Mucosa of stomach (tissue), 1 donor: ENCODE results near the gene EVI2A.

ENCODE experiments used
- H3K27me3 ChIP-seq: one replicate; pipeline ENCODE4 v1.7.0; 2013; ENCODE audit warnings: mild to moderate bottlenecking, low read length; ENCODE audit not compliant: control insufficient read depth, insufficient read depth
- H3K36me3 ChIP-seq: one replicate; pipeline ENCODE4 v1.7.0; 2013; ENCODE audit warnings: low read length; ENCODE audit not compliant: control insufficient read depth, insufficient read depth
- H3K4me1 ChIP-seq: one replicate; pipeline ENCODE4 v1.7.0; 2013; ENCODE audit warnings: mild to moderate bottlenecking, low read length; ENCODE audit not compliant: control insufficient read depth, insufficient read depth
- H3K4me3 ChIP-seq: one replicate; pipeline ENCODE4 v1.7.0; 2013; ENCODE audit warnings: low read length
- H3K9ac ChIP-seq: one replicate; pipeline ENCODE4 v1.7.0; 2013; ENCODE audit warnings: mild to moderate bottlenecking, low read length, moderate library complexity
- H3K9me3 ChIP-seq: one replicate; pipeline ENCODE4 v1.7.0; 2013; ENCODE audit warnings: mild to moderate bottlenecking, low read length, moderate library complexity; ENCODE audit not compliant: control insufficient read depth
- donor health status: Pancreatic carcinoma.

Gene EVI2A

GRCh38 chr17:31310260-31310659 is 11.2 kb downstream of the EVI2A start:
- peak overlapping the region; percentile 11 for H3K9ac ChIP-seq
- H3K4me3 ChIP-seq, result no peak overlapping the region

GRCh38 chr17:31309556-31309955 is 11.9 kb downstream of the EVI2A start:
- no peaks in the 10 kb centered on the region for H3K27me3 ChIP-seq
- H3K9me3 ChIP-seq, result no peaks in the 10 kb centered on the region
- H3K36me3 ChIP-seq, result no peaks in the 10 kb centered on the region
- H3K9ac ChIP-seq, result no peak overlapping the region
- H3K4me3 ChIP-seq, result no peak overlapping the region
- peaks cover 16% of the 10 kb centered on the region for H3K4me1 ChIP-seq

More at GRCh38 chr17:31310260-31310659, 11.2 kb downstream of the EVI2A start:
- no peaks in the 10 kb centered on the region for H3K27me3 ChIP-seq
- no peaks in the 10 kb centered on the region for H3K9me3 ChIP-seq
- H3K4me1 ChIP-seq, result peaks cover 16% of the 10 kb centered on the region
- no peaks in the 10 kb centered on the region for H3K36me3 ChIP-seq

DNA sequence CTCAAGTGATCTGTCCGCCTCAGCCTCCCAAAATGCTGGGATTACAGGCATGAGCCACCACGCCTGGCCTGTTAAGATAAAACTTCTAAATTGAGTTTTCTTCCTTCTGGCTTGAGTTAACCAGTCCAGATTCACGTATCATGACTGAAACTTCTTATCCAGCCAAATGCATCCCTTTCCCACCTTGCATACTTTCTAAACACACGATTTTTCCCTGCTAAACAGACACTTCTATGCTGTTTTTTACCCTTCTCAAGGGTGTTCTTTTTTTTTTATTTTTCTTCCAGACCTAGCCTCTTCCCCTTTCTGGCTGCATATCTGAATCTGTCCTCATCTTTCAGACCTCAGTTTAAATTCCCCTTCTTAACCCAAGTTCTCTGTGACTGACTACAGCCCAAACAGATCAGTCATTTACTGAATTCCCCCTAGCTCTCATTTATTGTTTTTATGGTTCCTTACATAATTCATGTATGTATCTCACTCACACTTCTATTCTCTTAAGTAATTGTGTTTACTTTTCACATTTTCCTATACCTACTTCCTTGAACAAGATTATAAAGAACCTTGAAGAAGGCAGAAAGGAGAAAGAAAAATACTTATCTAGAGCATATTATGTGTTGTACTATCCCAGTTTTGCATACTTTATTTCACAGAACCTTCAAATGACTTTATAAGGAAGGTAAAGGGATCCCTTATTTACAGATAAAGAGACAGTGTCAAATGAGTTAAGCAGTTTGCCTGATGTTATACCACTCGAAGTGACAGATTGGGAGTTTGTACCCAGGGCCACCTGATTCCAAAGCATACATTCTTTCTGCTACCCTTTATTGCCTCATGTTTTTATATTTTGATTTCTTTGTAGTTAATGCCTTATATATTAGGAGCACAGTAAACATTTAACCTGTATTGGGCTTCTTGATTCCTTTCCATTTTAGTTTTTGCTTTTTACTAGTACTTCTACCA is 12.8 kb downstream of the EVI2A start:
- no peaks in the 10 kb centered on the region for H3K9me3 ChIP-seq
- no peaks in the 10 kb centered on the region for H3K27me3 ChIP-seq
- H3K9ac ChIP-seq, result no peak overlapping the region
- no peaks in the 10 kb centered on the region for H3K36me3 ChIP-seq
- peaks cover 16% of the 10 kb centered on the region for H3K4me1 ChIP-seq
- no peak overlapping the region for H3K4me3 ChIP-seq

- peaks cover 16% of the 10 kb centered on the region for H3K4me1 ChIP-seq
- H3K4me3 ChIP-seq, result no peak overlapping the region
- no peaks in the 10 kb centered on the region for H3K36me3 ChIP-seq
- H3K27me3 ChIP-seq, result no peaks in the 10 kb centered on the region
- H3K9ac ChIP-seq, result no peak overlapping the region
- H3K9me3 ChIP-seq, result no peaks in the 10 kb centered on the region
Measured at GRCh38 chr17:31307640-31308039, 13.8 kb downstream of the EVI2A start.

DNA sequence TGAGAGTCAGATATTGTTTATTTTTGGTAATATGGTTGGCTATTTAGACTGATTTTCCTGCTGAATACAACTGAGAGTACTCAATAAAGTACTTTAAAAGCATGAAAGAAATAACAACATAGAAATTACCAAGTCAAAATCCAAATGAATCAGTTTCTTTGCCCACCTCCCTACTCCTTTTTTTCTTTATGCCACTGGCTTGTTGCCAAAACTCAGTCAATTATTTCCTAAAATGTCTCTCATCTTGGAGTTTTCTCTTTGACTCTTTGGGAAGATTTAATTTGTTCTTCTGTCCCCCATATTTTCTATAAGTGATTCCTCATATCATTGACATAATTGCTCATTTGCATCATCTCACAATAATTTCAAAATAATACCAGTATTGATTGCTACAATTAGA is 21.8 kb downstream of the EVI2A start:
- H3K9ac ChIP-seq, result no peak overlapping the region
- H3K4me1 ChIP-seq, result no peaks in the 10 kb centered on the region
- H3K36me3 ChIP-seq, result no peaks in the 10 kb centered on the region
- H3K9me3 ChIP-seq, result no peaks in the 10 kb centered on the region
- H3K27me3 ChIP-seq, result no peaks in the 10 kb centered on the region
- H3K4me3 ChIP-seq, result no peak overlapping the region

- H3K4me3 ChIP-seq, result no peak within 1 kb of the TSS
- no peaks in the 10 kb centered on the region for H3K9me3 ChIP-seq
- no peaks in the 10 kb centered on the region for H3K27me3 ChIP-seq
- no peaks in the 10 kb centered on the region for H3K4me1 ChIP-seq
- no peaks in the 10 kb centered on the region for H3K36me3 ChIP-seq
- no peak within 1 kb of the TSS for H3K9ac ChIP-seq
Measured at GRCh38 chr17:31297090-31297489, 24.3 kb downstream of the EVI2A start, which contains the start of gene OMG. TSS of gene OMG (minus strand) at chr17:31297239. CDS start at chr17:31296331, 908 bp downstream.

DNA sequence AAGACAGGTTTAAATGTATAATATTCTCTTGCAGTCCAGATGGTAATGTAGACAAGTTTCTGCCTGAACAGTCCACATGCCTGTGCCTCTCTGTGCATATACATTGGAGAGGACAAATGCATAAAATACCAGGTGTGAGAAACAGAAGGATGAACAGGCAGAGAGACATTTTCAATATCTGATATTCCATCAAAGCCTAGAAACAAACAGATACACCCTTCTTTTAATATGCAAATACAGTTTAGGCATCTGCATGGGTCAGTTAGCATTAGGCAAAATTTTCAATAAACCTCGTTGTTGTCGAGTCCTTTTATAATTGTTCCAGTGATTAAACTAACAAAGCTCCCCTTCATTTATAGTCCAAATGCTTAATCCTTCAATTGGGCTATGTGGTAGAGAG is 25.3 kb downstream of the EVI2A start:
- H3K4me3 ChIP-seq, result no peak overlapping the region
- no peaks in the 10 kb centered on the region for H3K27me3 ChIP-seq
- H3K9ac ChIP-seq, result no peak overlapping the region
- no peaks in the 10 kb centered on the region for H3K36me3 ChIP-seq
- no peaks in the 10 kb centered on the region for H3K9me3 ChIP-seq
- H3K4me1 ChIP-seq, result no peaks in the 10 kb centered on the region

DNA sequence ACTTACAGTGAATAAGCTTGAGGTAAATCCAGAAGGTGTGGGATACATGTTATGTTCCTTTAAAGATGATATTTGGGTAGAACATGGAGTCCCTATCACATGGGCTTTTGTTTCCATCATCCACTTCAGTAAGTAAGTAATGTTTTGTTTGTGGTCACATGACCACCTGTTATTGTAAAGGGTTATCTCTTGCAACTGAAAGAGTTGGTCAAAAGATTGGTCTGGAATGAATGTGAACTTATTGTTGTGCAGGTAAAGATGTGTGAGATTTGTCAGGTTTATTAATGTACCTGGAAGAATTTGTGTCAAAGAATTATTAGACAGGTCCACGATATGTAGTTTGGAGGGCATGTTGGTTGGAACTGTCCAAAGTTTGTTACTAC is 25.9 kb downstream of the EVI2A start:
- Histone ChIP-seq H3K4me3 (no peak overlapping the region), H3K36me3 (no peaks in the 10 kb centered on the region), H3K9me3 (no peaks in the 10 kb centered on the region), H3K9ac (no peak overlapping the region), H3K27me3 (no peaks in the 10 kb centered on the region), H3K4me1 (no peaks in the 10 kb centered on the region)

- Histone ChIP-seq H3K27me3 (no peaks in the 10 kb centered on the region), H3K4me3 (no peak overlapping the region), H3K4me1 (no peaks in the 10 kb centered on the region), H3K9ac (no peak overlapping the region), H3K9me3 (no peaks in the 10 kb centered on the region), H3K36me3 (no peaks in the 10 kb centered on the region)
Measured at GRCh38 chr17:31294820-31295488, 26.5 kb downstream of the EVI2A start.

GRCh38 chr17:31294231-31294630 is 27.2 kb downstream of the EVI2A start:
- no peak overlapping the region for H3K9ac ChIP-seq
- H3K36me3 ChIP-seq, result no peaks in the 10 kb centered on the region

GRCh38 chr17:31293581-31293980 is 27.8 kb downstream of the EVI2A start:
- no peak overlapping the region for H3K4me3 ChIP-seq
- H3K27me3 ChIP-seq, result no peaks in the 10 kb centered on the region
- H3K9me3 ChIP-seq, result no peaks in the 10 kb centered on the region

More at GRCh38 chr17:31294231-31294630, 27.2 kb downstream of the EVI2A start:
- Histone ChIP-seq H3K4me3 (no peak overlapping the region), H3K9me3 (no peaks in the 10 kb centered on the region), H3K4me1 (no peaks in the 10 kb centered on the region), H3K27me3 (no peaks in the 10 kb centered on the region)

GRCh38 chr17:31291820-31292219 is 29.6 kb downstream of the EVI2A start:
- no peak overlapping the region for H3K4me3 ChIP-seq

More at GRCh38 chr17:31293581-31293980, 27.8 kb downstream of the EVI2A start:
- Histone ChIP-seq H3K4me1 (no peaks in the 10 kb centered on the region), H3K36me3 (no peaks in the 10 kb centered on the region), H3K9ac (no peak overlapping the region)

More at GRCh38 chr17:31291820-31292219, 29.6 kb downstream of the EVI2A start:
- Histone ChIP-seq H3K9ac (no peak overlapping the region), H3K9me3 (no peaks in the 10 kb centered on the region), H3K4me1 (no peaks in the 10 kb centered on the region), H3K27me3 (no peaks in the 10 kb centered on the region), H3K36me3 (no peaks in the 10 kb centered on the region)
